ENCODE measurements around the gene MORN1. TPM values are rescaled to one million over a fixed set of nuclear protein-coding genes. Genes with fewer than 3 reads are reported as not detected.
A peak's percentile ranks its signal among the peaks of the same experiment; 100 is the strongest.

Gene MORN1
- total RNA-seq, 1 donor from 2014 or later: 7.1 TPM

- no peak for DNase-seq (ENCODE audit: extremely low read depth, low read depth, low spot score)
Observed at GRCh38 chr1:2422523-2422922, 31.2 kb upstream of the MORN1 start.

DNA sequence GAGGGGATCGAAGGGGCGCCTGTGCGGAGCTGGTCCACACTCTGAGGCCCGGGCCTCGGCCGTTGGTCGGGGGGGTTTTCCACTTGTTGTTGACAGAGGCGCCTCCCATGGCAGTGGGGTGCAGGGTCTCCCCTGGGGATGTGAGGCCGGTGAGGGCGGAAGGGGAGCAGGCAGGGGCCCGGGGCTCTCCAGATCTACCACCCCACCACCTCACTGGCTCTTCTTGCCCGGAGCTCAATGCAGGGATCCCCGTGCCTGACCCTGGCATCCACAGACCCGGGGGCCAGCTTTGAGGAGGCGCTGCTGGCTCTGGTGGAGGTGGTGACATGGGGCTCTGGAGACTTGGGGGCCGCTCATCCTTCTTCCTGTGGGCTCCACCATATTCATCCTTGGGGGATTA is 28.1 kb upstream of the MORN1 start:
- DNase-seq (ENCODE audit: extremely low read depth, low read depth, low spot score): no peak

- DNase-seq (ENCODE audit: extremely low read depth, low read depth, low spot score): no peak
Observed at GRCh38 chr1:2418791-2419320, 27.5 kb upstream of the MORN1 start.

GRCh38 chr1:2417833-2418225 is 26.5 kb upstream of the MORN1 start:
- DNase-seq (ENCODE audit: extremely low read depth, low read depth, low spot score): no peak

DNA sequence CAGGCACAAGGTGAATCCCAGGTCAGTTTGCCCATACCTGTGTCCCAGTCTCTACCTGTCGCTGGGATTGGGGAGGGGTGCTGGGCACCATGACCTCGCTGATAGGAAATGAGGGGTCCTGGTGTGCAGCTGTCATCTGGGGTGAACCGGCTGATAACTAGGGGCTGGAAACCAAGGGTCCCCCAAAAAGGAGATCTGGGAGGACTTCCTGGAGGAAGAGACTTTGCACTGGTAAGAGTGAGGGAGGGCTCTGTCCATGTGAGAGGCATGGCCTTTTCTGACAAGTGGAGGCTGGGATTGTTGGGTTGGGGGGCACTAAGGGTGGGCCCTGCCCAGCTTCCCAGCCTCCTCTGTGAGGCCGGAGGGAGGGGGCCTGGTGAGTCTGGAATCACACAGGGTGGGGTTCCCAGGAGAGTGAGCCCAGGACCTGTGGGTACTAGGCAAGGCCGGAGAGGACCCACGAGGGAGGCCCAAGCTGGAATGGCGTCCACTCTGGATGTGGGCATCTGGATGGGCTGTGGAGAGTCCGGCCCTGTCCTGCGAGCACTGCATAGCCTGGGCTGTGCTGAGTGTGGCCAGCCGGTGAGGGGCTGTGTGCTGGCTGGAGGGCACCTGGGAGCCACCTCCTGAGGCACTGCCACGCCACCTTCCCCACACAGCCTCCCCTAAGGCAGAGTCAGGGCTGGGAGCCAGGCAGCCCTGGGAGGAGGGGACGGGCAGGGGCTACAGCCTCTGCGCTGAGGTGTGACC is 25.9 kb upstream of the MORN1 start:
- DNase-seq (ENCODE audit: extremely low read depth, low read depth, low spot score): no peak

DNA sequence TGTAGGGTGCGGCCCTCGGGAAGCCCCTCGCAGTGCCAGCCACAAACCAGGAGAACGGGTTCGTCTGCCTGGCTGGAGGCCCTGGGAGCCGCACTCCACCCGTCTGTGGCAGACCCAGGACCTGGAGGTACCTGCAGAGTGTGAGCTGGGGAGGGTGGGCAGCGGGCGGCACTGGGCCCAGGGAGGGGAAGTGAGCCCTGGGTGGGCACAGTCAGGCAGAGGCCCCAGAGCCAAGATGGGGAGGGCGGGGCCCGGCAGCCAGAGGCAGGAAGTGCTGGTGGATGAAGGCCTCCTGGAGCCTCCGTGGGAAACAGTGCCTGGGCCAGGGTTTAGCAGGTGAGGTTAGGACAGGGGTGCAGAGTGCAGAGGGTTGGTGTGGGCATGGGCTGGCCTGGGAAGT is 25.0 kb upstream of the MORN1 start:
- DNase-seq (ENCODE audit: extremely low read depth, low read depth, low spot score): no peak

- DNase-seq (ENCODE audit: extremely low read depth, low read depth, low spot score): no peak
Observed at GRCh38 chr1:2415801-2416208, 24.5 kb upstream of the MORN1 start.

DNA sequence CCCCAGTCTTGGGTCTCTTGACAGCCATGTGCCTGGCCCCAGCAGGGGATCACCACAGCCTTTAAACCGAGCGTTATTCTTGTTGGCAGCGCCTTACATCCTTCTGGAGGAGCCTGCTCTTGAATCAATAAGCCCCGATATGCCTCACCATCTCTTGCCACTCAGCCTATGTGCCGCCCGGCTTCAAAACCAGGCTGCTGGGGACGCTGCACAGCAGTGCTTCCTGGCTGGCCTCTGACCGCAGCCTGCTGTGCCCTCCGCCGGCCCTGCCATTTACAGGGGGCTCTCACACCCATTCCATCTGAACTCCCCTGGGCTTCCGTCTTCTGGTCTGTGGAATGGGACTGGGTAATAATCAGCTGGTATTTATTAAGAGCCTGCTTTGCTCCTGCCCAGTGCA is 24.0 kb upstream of the MORN1 start:
- no peak for DNase-seq (ENCODE audit: extremely low read depth, low read depth, low spot score)

GRCh38 chr1:2414297-2414958 is 23.1 kb upstream of the MORN1 start:
- DNase-seq (ENCODE audit: extremely low read depth, low read depth, low spot score): no peak

- no peak for DNase-seq (ENCODE audit: extremely low read depth, low read depth, low spot score)
Observed at GRCh38 chr1:2413495-2414296, 22.3 kb upstream of the MORN1 start.

DNA sequence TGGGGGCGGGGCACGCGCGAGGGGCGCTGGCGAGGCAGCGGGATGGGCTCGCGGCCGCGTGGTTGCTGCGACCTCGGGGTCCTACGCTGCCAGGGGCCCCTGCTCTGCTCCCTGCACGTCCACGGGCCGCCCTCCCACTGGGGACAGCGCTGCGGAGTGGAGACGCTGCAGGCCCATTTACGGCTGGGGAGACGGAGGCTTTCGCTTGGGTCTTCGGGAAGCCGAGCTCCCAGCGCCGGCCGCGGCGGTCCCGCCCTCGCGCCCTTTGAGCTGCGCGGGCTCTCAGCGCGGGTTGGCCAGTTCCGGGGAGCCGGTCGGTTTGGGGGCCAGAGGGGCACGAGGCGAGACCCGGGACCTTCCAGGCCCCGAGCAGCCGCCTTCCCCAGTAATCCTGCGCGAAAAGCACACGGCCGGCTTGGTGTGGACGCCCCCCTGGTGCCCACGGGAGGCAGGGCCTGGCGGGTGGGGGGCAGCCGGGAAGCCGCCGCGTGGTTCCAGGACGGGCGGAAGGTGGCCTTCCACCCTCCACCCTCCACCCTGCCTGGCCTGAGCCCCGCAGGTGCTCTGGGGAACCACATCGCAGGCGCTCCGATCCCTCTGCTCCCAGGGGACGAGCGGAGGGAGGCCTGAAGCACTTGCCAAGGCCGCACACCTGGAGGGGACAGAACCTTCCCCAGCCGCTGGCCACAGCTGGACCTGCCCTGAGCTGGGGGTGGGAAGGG is 21.6 kb upstream of the MORN1 start:
- no peak for DNase-seq (ENCODE audit: extremely low read depth, low read depth, low spot score)

DNA sequence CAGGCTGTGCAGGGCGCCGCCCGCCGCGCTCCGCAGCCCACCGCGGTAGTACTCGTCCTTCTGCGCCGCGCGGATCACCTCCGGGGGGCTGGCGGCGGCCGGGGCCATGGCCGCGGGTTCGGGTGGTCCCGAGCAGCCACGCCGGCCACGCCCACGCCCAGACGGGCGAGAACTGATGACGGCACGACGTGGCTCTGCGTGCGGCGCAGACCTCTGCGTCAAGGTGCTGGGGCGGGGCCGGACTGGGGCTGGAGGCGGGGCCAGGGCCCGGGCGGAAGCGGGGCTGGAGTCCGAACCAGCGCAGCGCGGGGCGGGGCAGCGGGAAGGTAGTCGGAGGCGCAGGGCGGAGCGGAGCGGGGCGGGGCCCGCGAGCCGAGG is 21.0 kb upstream of the MORN1 start, which contains the start of gene PEX10:
PEX10 (minus strand) TSS at position 170 of the 378 bp plus-strand sequence; CDS start at position 108, 62 bp downstream.
- peak; percentile 20 for DNase-seq (ENCODE audit: extremely low read depth, low read depth, low spot score)

DNA sequence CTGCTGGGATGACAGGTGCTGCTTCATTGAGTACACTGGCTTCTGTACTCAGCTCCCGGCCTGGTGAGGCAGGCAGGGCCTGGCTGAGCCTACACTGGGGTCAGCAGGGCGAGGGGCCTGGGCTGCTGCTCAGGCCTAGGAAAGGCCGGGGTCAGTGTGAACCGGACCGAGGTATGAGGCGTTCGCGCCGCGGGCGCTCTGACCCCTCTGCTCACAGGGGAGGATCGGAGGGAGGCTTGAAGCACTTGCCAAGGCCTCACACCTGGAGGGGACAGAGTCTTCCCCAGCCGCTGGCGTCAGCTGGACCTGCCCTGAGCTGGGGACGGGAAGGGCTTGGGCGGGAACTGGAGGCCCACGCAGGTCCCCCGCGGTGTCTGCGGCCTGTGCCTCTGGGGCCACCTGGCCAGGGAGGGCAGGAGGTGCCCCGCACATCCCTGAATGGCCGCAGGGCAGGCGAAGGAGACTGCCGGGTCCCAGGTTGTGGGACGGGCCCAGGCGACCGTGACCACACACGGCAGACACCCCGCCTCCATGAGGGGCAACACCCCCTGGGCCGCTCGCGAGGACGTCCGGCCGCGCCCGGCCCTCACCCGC is 20.5 kb upstream of the MORN1 start:
- no peak for DNase-seq (ENCODE audit: extremely low read depth, low read depth, low spot score)

DNA sequence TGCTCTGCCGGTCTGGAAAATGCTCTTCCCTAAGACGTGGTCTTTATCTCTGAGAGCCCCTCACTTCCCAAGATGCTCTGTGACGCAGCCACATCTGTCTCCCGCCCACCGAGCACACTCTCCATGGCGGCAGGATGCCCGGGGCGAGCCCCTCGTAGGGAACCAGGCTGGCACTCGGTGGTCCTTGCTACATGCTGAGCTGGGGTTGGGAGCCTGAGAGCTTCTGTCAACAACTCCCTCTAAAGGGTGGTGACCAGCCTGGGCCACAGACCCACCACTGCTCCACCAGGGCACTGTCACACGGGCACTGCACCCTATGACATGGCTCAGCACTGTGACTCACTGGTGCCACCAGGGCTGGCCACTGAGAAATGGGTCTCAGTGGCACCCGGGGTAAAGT is 18.4 kb upstream of the MORN1 start:
- DNase-seq (ENCODE audit: extremely low read depth, low read depth, low spot score): no peak

GRCh38 chr1:2408859-2409276 is 17.5 kb upstream of the MORN1 start:
- no peak for DNase-seq (ENCODE audit: extremely low read depth, low read depth, low spot score)

- DNase-seq (ENCODE audit: extremely low read depth, low read depth, low spot score): no peak
Observed at GRCh38 chr1:2408456-2408855, 17.1 kb upstream of the MORN1 start.

DNA sequence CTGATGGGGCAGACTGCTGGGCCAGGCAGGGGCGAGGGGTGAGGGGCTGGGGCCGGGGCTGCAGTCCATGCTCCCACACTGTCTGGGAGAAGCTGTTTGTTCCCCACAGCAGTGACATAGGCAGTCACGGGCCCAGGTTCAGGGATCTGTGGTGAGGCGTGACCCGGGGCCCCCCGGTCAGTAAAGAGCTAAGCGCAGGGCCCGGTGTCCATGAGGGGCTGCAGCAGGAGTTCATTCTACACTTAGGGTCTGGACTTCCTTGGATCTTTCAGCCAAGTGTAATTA is 16.6 kb upstream of the MORN1 start:
- DNase-seq (ENCODE audit: extremely low read depth, low read depth, low spot score): no peak

- no peak for DNase-seq (ENCODE audit: extremely low read depth, low read depth, low spot score)
Observed at GRCh38 chr1:2407166-2407990, 16.0 kb upstream of the MORN1 start.

GRCh38 chr1:2406451-2407041 is 15.2 kb upstream of the MORN1 start:
- DNase-seq (ENCODE audit: extremely low read depth, low read depth, low spot score): no peak

All from glomerular endothelial cell (primary cell).